ENCODE data around the gene LRP1B. TPM values are rescaled to one million over a fixed set of nuclear protein-coding genes. Genes with fewer than 3 reads are reported as not detected.
"Not testable (repeated sequence)": the region's sequence is repeated elsewhere in the genome, so short reads cannot be mapped to it uniquely, and the experiment has no call there.

The LRP1B gene
- total RNA-seq, 1 donor from 2014 or later: 0.89 TPM

DNA sequence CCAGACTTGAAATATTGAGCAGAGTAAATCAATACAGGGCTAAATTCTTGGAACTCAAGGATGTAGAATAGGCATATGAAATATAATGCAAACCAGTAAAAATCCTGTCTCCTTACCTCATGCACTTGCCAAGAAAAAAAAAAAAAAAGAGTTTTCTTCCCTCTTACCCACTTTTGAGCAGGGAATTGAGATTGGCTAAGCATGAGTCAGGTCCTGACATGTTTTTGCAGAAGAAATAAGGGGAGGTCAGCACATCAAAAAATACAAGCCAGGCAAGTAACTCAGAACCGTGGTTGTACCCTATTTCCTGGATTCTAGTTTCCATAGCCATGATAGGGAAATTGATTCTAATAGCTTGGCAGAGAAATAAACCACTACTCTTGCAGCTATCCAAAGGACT is 1526.7 kb downstream of the LRP1B start:
- no peak for DNase-seq (ENCODE audit: low spot score)

DNA sequence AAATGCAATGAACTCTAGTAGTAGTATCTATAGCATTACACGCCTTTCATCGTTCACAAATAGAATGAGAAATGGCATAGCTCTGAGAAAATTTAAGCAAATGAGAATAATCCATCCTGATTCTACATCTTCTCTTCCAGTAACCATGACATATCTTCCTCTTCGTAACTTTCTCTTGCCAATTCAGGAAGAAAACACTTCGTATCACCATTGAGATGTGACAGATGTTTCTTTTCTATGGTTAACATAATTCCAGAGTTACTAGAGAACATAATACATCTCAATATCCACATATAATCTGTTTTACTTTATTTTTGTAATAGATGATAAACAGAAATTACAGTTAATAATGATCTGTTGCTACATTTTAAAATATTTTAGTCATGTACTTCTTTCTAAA is 1527.4 kb downstream of the LRP1B start:
- no peak for DNase-seq (ENCODE audit: low spot score)

DNA sequence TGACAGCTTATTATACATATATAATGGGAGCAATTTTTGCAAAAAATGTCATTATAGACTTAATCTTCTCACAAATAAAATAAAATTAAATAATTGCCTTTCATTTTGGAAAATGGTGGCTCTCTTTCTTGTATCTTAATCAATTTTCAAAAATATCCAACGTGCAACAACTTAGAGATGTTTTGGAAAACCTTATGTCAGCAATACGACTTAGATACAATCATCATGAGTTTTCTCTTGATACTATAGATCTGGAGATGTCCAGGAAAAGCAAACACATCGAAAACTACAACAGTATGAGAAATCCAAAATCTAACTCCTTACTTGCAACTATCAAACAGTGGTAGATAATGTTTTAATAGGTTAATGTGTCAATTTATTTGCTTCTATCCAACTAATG is 1529.0 kb downstream of the LRP1B start:
- no peak for DNase-seq (ENCODE audit: low spot score)

DNA sequence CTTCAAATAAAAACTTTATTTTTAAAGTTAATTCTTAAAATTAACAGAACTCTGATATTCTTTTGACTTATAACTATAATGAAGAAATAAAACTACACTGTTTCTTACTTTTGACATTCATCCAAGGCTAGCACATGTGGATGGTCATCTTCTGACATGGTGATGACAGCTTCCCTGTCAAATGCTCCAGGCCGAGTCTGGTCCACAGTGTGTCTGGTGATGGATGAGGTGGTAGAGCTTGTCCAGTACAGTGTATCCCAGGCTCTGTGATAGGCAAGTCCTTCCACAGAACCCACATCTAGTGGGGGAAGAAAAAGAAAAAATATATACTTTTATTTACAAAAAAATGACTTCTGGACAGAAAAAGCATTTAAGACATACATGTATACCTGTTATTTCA is 1529.5 kb downstream of the LRP1B start:
- no peak for DNase-seq (ENCODE audit: low spot score)

DNA sequence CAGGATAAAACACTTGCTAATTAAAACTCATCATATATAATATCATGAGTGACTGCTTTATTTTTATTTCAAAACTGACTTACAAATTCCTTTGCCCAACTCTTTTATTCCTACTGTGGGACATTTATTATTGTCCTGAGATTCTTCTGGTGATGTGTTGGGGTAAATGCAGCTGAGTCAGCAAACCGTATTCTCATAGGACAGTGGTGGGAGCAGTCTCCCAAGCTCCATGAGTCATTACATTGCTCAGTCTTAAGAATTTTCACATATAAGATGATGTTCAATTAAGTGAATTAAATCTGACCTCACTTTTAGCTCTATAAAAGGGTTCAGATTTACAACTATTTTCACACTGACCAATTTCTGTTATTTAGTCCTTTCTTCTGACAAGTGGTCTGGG is 1530.7 kb downstream of the LRP1B start:
- no peak for DNase-seq (ENCODE audit: low spot score)

DNA sequence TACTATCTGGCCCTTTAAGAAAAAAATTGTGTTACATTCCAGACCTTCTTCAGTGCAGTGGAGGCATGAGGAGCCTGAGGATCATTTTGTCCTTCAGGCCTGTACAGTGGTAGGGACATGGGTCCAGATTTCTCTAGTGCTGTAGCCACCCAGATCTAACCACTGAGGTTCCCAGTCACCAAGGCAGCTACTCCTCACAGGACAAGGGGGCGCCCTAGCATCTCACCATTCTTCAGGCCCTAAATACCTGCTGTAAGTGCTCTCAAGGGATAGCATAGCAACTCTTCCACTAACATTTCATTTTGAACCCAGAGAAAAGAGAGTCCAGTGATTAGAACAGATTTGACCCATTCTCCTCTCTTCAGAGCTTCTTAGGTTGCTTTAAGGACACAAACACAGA is 1533.0 kb downstream of the LRP1B start:
- DNase-seq (ENCODE audit: low spot score): no peak

DNA sequence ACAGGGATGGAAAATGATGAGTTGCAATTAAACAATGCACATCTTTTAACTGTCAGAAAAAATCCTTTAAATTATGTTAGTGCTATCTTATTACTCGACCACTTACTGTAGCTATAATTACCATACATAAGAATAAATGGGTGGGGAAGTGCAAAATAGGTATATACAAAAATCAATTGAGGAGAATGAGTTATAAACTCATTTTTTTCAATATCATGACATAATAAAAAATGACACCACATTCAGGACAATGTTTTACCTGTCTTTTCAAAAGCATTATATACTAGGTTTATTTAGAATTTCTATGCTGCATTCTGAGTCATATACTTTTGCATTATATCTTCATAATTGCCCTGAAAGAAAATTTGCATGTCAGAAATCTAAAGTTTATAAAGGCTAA is 1533.6 kb downstream of the LRP1B start:
- no peak for DNase-seq (ENCODE audit: low spot score)

DNA sequence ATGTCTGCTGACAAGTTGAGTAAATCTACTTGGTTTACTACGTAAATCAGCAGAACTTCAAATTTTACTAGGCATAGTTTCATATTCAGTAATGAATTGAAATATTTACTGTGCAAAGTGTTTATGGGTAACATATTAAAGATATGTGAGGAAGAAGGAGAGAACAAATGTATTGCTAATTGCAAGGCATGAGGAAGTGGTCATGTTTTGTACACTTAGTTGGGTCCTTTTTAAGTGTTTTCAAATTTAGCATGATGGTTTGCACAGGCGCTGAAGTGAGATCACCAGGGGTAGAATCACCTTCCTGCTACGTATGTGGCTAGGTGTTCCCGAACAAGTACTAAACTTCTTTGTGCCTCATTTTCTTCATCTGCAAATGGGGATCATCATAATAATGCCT is 1534.4 kb downstream of the LRP1B start:
- no peak for DNase-seq (ENCODE audit: low spot score)

DNA sequence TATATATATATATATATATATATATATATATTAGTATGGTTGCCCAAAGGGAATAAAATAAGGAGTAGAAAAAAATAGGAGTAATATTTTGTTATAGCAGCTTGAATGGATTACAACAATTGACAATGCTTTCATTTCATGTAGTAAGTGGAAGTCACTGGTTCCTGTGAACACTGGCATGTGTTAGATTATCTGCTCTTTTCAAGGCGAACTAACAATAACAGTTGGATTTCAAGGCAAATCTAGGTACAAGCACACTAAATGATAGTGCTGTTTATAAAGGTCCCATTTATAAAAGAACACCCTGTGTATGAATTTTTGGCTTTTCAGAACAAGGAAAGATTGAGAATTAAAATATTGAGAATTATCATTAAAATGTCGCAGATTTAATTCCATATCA is 1535.7 kb downstream of the LRP1B start:
- no peak for DNase-seq (ENCODE audit: low spot score)

DNA sequence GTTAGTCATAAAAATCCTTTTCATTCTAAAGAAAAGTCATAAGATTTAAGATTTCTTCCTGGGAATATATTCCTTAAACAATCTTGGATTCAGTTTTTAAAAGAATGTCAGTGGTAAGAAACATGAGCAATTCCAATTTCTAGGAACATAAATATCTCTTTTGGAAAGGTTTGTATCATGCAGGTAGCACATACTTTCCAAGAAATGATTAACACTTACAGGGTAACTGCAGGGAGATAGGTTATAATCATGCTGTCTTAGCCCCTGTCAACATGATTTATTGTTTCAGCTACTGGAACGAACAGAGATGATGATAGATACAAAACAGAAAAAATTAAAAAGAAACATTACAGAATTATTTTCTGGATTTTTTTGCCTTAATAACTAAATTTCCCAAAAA is 1537.7 kb downstream of the LRP1B start:
- DNase-seq (ENCODE audit: low spot score): no peak

DNA sequence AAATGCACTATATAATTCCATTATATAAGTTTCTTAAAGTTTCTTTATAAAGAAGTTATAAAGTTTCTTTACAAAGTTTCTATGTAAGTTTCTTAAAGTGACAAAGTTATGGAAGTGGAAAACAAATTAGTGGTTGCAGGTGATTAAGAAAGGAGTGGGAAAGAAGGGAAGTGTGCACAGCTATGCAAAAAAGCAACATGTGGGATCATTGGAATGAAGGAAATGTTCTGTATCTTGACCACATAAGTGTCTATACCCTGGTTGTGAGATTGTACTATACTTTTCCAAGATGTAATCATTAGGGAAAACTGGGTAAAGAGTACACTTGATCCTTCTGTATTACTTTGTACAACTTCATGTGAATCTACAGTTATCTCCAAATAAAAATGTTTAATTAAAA is 1541.1 kb downstream of the LRP1B start:
- DNase-seq (ENCODE audit: low spot score): no peak

DNA sequence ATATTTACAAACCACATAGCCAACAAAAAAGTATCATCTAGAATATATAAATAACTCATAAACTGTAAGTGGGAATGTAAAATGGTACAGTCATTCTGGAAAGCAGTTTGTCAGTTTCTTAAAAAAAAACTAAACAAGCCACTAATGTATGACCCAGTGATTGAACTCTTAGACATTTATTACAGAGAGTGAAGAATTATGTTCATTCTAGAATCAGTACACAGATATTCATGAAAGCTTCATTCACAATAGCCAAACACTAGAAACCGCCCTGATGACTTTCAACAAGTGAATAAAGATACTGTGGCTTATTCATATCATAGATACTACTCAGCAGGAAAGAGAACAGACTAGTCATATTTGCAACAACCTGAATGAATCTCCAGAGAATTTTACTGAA is 1541.5 kb downstream of the LRP1B start:
- DNase-seq (ENCODE audit: low spot score): no peak

DNA sequence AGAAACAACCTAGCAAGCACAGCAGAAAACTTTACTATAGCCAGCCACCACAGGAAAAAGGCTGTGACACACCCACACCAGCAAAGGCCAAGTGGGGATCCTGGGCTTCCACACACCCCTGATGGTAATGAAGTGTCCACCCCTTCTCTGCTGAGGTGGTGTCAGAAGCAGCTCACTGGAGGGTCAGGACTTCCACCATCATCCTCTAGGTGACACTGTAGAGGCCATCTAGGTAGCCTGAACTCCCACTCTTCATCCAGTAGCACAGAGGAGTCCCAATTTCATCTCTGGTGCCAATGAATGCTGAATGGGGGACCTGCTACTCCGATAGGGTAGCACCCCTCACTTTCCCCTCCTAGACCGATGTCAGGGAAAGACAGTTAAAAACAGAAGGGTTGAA is 1544.4 kb downstream of the LRP1B start:
- no peak for DNase-seq (ENCODE audit: low spot score)

DNA sequence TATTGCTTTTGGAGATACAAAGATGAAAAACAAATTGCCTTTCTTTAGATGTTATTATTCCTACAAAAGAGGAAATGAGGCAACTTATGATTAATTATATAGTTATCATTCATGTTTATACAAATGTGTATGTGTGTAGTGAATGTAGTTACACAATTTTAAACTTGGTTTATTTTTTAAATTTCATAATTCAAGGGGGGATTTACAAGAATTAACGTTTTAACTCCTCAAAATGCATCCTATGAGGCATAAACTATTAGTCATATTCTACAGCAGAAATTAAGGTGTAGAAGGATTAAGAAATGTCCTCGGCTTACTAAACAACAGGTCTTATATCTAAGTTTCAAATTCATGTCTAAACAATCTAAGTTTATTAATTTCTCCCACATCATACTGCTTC is 1545.8 kb downstream of the LRP1B start:
- DNase-seq (ENCODE audit: low spot score): no peak

DNA sequence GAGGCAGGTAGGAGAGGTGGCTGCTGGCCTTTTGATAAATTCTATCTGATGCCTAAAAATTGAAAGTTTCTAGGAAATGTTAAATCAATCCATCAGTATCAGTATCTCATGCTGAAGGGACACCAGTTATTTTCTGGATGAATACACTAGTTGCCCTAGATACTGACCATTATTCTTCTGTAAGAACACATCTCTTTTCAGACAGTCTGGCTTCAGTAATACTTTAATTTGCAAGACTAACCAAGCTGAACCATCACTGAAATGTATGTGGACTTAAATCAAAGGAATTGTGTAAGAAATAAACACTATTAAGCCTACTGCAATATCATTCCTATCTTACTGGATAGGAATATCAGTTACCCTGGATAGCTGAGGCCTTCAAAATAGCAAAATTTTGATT is 1546.3 kb downstream of the LRP1B start:
- DNase-seq (ENCODE audit: low spot score): no peak

DNA sequence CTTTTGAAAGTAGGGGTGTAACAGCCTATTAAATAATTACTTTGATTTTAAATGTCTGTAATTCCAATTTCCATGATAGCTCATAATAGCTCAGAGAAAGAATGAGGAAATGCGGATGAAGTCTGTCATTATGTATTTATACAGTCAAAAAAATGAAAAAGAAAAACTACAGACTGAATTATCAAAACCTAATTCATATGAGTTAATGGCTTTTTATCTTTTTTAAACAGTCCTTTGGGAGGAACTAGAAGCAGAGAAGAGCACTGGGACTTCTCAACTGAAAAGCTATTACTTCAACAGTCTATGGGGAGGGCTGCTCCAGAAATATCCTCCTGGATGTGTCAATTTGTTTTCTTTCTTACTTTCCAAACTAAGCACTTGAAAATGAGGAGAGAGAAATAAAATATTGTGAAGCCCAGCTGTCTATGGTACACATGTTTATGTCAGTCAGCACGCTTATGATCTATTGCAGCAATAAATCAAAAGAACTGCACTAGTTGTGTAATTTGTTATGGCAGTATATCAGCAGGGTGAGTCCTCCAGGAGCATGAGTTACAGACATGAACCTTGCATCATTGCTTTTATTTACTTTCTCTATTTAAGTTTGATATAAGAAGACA is 1550.2 kb downstream of the LRP1B start:
- no peak for DNase-seq (ENCODE audit: low spot score)

DNA sequence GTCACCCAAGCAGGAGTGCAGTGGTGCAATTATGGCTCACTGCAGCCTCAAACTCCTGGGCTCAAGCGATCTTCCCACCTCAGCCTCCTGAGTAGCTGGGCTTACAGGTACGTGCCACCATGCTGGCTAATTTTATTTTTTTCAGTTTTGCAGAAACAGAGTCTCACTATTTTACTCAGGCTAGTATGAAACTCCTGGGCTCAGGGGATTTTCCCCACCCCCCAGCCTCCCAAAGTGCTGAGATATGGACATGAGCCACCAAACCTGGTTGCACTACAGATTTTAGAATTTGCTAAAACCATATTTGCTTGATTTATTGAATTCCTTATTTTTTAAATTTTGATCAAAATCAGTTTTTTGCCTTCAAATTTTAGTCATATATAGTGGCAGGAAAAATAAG is 1553.4 kb downstream of the LRP1B start:
- DNase-seq (ENCODE audit: low spot score): no peak

DNA sequence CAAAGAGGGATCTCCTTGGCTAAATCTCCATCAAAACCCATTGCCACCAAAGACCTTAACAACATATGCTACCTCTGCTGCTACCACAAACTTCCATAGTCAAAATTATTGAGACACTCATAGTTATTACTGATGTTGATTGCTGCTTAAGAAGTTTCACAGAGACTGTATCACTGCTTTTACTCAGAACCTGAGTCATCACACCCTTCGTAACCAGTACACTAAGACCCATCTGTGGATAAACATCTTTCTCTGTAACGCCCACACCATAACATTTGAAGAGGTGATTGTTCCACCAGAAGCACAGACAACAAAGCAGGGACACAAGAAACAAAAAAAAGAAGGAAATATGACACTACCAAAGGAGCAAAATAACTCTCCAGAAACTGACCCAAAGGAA is 1563.1 kb downstream of the LRP1B start:
- DNase-seq (ENCODE audit: low spot score): no peak

DNA sequence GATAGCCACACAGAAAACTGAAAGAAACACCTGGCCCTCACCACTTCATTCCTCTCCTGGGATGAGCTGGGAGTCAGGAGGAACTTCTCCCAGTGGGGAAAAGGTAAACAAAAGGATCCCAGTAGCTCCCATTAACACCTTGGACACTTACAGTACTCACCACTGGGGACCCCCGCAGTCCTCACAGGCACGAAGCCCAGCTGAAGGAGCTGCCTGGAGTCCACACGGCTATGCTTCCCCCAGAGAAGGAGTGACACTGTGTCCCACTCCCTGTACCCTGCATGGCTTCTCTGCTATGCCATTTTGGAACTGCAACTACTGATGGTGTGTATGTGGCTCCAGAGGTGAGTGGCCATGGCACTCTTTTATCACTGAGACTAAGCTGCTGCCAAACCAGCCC is 1565.1 kb downstream of the LRP1B start:
- DNase-seq (ENCODE audit: low spot score): no peak

DNA sequence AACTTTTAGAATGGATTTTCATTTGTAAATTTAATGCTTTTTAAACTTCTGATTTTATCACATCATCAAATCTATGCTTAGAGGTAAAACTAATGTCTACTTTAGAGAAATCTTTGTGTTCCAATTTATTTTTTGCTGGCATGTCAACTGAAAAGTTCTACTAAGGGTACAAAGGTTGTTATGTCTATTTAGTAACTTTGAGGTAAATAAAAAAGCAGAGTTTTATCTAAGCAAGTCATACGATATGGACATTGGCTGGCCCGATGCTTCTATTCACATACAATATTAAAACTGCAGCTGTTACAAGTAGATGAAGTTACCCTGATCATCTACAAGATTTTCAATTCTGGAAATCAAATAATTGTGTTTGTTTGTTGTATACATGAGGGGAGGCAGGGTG is 1575.1 kb downstream of the LRP1B start:
- no peak for DNase-seq (ENCODE audit: low spot score)

DNA sequence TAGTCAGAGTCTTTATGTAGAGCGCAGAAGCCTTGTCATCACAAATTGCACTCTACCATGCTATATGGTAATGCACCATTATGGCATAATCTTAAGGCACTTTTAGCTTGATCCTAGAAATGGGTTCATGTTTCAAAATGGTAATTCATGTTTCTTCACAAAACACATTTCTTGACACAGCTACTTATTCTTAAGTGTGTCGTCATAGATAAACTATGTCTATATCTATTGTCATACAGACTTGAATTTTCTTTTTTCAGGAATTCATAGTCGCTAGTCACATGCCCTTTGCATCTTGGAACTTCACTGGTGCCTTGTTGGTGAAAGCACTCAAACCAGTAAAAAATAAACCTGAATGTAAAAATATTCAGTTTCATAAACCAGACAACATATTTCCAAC is 1578.2 kb downstream of the LRP1B start:
- no peak for DNase-seq (ENCODE audit: low spot score)

DNA sequence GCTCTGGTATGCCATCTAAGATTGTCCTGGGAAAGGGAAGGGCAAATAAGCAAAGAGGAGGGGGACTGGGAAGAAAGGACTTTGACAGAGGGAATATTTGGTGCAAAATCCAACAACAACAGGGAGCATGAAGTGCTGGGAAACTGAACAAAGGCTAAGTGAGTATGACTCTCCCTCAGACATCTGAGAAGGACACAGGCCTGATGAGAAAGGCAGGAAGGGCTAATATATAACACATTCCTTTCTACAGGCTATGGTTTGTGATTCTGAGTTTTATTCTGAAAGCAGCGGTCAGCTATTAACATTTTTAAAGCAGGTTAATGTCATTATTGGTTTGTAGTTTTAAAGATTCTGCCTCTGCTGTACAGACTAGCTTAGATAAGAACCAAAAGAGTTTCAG is 1579.5 kb downstream of the LRP1B start:
- DNase-seq (ENCODE audit: low spot score): no peak

DNA sequence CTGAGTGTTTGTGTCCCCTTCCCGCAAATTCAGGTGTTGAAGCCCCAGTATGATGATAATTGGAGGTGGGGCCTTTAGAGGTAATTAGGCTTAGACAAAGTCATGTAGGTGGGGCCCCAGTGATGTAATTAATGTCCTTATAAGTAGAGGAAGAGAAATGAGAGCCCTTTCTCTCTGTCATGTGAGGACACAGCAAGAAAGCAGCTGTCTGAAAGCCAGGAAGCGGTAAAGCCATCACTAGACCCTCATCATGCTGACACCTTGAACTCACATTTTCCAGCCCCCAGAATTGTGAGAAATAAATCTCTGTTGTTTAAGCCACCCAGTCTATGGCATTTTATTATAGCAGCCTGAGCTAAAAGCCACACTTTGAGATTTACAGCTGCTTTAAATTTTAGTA is 1580.0 kb downstream of the LRP1B start:
- no peak for DNase-seq (ENCODE audit: low spot score)

DNA sequence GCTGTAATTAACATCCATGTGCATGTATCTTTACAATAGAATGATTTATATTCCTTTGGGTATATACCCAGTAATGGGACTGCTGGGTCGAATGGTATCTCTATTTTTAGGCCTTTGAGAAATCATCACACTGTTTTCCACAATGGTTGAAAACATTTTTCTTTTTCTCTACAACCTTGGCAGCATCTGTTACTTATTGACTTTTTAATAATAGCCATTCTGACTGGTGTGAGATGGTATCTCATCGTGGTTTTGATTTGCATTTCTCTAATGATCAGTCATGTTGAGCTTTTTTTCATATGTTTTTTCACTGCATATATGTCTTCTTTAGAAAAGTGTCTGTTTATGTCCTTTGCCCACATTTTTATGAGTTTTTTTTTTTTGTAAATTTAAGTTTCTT is 1586.0 kb downstream of the LRP1B start:
- DNase-seq (ENCODE audit: low spot score): not testable (repeated sequence)

DNA sequence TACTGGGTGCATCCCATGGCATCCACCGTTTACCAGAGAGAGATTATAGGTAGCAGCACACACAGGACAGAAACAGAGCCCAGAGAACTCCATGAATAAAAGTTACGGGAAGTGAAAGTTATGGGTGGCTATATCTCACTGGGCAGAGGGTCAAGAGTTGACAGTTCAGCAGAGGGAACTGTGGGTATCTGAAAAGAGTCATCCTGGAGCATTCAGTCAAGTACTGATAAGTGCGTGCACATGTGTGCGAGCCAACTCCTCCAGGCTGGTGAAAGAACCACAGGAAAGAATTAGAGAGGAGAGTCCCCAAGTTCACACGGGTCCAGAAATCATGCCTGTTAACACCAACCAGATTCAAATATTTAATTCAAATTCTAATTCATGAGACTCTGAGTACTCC is 1588.2 kb downstream of the LRP1B start:
- DNase-seq (ENCODE audit: low spot score): no peak
